Endothelial cell of umbilical vein (primary cell): Measurements from ENCODE around the gene OR4D1.

Experiments
- CTCF ChIP-seq, 2 donors: IDR thresholded peaks; 1 replicate in 1 of 2; 2 replicates in 1 of 2; pipeline ENCODE4 v1.5.1; 2011; ENCODE audit warnings: low read length in 2 of 2, mild to moderate bottlenecking in 2 of 2, moderate library complexity in 2 of 2, control low read depth in 1 of 2, inconsistent platforms in 1 of 2, low read depth in 1 of 2; ENCODE audit not compliant: insufficient read depth in 1 of 2; ENCODE audit errors: extremely low read depth in 1 of 2
- EZH2 ChIP-seq: IDR thresholded peaks from 2 replicates; pipeline ENCODE4 v1.6.1; 2012; ENCODE audit warnings: borderline replicate concordance, low read depth, mild to moderate bottlenecking, moderate library complexity, low read length, inconsistent platforms; ENCODE audit not compliant: severe bottlenecking
- FOS ChIP-seq: IDR thresholded peaks from 2 replicates; pipeline ENCODE4 v1.6.1; 2011; ENCODE audit warnings: mild to moderate bottlenecking, low read length, moderate library complexity, borderline replicate concordance; ENCODE audit not compliant: insufficient read depth
- GATA2 ChIP-seq: IDR thresholded peaks from 2 replicates; pipeline ENCODE4 v1.7.0; 2011; ENCODE audit warnings: low read depth, mild to moderate bottlenecking, moderate library complexity, mixed read lengths, low read length; ENCODE audit not compliant: insufficient read length, insufficient read depth
- MAX ChIP-seq: IDR thresholded peaks from 2 replicates; pipeline ENCODE4 v1.6.1; 2011; ENCODE audit not compliant: insufficient read depth, insufficient read length
- MYC ChIP-seq: IDR thresholded peaks from one replicate; pipeline ENCODE4 v1.6.1; 2011; ENCODE audit warnings: mild to moderate bottlenecking, low read depth, low read length
- POLR2A ChIP-seq: IDR thresholded peaks from 2 replicates; pipeline ENCODE4 v1.6.1; 2012; ENCODE audit warnings: low read depth, mild to moderate bottlenecking, control low read depth, low read length
- POLR2AphosphoS5 ChIP-seq: IDR thresholded peaks from 2 replicates; pipeline ENCODE4 v1.6.1; 2012; ENCODE audit warnings: low read depth, mild to moderate bottlenecking, control low read depth, low read length, moderate library complexity; ENCODE audit not compliant: insufficient read depth

DNA sequence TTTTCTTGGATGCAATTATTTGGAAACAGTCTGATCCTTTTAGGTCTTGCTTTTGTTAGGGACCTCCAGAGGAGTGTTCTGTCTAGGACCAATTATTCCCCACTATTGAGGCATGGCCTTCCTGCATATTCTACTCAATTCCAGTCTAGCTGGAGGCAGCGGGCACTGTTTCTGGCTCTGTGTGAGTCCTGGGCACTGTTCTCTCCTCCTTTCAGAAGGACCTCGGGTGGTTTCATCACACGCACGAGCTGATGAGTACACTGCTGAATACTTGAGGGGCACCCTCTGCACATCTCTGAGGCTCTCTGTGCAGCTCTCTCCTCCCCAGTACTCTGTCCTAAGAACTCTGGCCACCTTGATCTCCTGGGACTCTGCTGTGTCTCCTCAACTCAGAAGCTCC, 34.2 kb upstream of the OR4D1 start:
- TF ChIP-seq GATA2 (no peak), CTCF (IDR thresholded peaks at IDR 0.05; ENCODE audit: extremely low read depth in 1 of 2, insufficient read depth in 1 of 2, low read depth in 1 of 2, low read length in 2 of 2) (no peak), MAX (no peak), POLR2A (no peak), EZH2 (no peak), MYC (no peak), POLR2AphosphoS5 (no peak), FOS (no peak)
